Measurements from ENCODE around the gene CTDSP1.

CTDSP1 gene

DNA sequence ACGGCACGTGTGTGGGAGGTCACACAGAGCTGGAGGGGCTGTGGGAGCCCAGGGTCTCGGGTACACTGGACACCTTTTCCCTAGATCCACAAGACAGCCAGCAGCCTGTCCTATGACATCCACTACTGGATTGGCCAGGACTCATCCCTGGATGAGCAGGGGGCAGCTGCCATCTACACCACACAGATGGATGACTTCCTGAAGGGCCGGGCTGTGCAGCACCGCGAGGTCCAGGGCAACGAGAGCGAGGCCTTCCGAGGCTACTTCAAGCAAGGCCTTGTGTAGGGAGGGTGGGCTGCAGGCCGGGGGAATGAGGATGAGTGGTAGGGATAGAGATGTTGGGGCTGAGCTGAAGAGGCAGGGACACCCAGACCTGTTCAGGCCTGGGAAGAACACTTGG is 25.9 kb downstream of the CTDSP1 start:
- no peak for DNase-seq (ENCODE audit: low spot score)

GRCh38 chr2:218427741-218428140 is 28.1 kb downstream of the CTDSP1 start:
- DNase-seq (ENCODE audit: low spot score): no peak

DNA sequence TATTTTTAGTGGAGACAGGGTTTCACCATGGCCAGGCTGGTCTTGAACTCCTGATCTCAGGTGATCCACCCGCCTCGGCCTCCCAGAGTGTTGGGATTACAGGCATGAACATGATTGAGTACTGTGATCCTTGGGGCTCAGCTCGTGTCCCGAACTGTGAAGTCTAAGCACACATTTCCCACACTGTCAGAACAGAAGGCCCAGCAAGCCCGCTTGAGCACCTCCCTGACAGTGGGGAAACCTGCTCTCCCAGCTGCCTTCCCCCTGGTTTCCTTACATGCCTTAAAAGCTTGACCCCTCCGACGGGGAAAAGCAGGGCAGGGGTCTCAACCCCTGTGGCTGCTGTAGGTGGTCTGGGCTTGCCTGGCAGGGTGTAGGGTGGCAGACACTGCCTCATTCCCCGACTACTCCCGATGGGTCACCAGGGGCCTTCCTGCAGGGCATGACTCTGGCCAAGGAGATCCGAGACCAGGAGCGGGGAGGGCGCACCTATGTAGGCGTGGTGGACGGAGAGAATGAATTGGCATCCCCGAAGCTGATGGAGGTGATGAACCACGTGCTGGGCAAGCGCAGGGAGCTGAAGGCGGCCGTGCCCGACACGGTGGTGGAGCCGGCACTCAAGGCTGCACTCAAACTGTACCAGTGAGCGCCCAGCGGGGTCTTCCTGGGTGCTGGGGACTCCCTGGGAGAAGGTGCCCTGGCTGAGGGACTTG is 29.3 kb downstream of the CTDSP1 start:
- DNase-seq (ENCODE audit: low spot score): no peak

GRCh38 chr2:218429911-218430692 is 30.4 kb downstream of the CTDSP1 start:
- DNase-seq (ENCODE audit: low spot score): no peak

DNA sequence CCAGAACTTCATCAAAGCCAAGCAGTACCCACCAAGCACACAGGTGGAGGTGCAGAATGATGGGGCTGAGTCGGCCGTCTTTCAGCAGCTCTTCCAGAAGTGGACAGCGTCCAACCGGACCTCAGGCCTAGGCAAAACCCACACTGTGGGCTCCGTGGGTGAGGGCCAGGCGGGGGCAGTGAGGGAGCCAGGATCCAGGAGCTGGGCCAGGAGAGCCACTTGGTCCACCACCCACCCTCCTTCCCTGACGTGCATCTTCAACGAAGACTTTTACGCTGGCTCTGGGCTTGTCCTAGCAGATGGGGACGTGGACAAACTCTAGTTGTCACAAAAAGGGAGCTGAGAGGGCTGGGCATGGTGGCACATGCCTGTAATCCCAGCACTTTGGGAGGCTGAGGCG is 31.1 kb downstream of the CTDSP1 start:
- no peak for DNase-seq (ENCODE audit: low spot score)

DNA sequence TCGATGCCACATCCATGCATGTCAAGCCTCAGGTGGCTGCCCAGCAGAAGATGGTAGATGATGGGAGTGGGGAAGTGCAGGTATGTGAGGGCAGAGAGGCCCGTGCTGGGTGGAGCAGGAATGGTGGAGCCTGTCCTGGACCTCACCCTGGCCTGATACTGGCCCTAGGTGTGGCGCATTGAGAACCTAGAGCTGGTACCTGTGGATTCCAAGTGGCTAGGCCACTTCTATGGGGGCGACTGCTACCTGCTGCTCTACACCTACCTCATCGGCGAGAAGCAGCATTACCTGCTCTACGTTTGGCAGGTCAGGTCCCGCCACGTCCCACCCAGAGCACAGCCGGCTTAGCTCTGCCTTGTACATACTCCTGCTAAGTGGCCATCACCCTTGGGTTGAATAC is 32.2 kb downstream of the CTDSP1 start:
- no peak for DNase-seq (ENCODE audit: low spot score)

DNA sequence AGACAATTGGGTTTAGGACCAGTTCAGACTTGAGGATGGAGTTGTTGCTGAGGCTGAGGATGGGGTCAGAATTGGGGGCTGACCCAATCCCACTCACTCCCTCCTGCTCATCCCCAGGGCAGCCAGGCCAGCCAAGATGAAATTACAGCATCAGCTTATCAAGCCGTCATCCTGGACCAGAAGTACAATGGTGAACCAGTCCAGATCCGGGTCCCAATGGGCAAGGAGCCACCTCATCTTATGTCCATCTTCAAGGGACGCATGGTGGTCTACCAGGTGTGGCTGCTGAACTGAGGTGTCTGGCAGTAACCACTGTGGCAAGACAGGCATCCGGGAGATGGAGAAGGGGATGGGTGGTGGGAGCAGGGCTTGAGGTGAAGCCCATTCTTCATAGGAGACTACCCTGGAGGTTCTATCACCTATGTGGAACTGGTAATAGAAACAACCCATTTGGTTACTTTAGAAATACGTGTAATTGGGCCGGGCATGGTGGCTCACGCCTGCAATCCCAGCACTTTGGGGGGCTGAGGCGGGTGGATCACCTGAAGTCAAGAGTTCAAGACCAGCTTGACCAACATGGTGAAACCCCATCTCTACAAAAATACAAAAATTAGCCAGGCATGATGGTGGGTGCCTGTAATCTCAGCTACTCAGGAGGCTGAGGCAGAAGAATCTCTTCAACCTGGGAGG is 33.2 kb downstream of the CTDSP1 start:
- DNase-seq (ENCODE audit: low spot score): no peak

GRCh38 chr2:218434456-218434855 is 34.8 kb downstream of the CTDSP1 start:
- no peak for DNase-seq (ENCODE audit: low spot score)

GRCh38 chr2:218435003-218435982 is 35.6 kb downstream of the CTDSP1 start:
- DNase-seq (ENCODE audit: low spot score): no peak

- no peak for DNase-seq (ENCODE audit: low spot score)
Measured at GRCh38 chr2:218436992-218437391, 37.3 kb downstream of the CTDSP1 start.

DNA sequence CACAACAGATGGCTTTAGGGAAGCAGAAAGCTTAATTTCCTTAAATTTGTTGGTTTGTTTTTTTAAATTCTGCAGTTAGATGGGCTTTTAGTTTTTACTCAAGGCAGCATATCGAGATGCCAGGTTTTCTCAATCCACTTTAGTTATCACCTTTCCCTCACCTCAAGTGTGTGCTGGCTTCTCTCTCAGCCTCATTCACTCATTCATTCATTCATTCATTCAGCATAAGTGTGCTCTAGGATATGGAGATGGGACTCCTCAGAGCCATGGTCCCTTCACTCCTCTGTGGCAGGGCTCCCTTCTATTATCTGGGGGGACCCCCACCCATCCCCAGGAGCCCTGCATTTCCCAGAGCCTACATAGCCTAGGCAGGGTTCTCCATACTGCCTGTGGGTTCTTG is 38.3 kb downstream of the CTDSP1 start:
- no peak for DNase-seq (ENCODE audit: low spot score)

DNA sequence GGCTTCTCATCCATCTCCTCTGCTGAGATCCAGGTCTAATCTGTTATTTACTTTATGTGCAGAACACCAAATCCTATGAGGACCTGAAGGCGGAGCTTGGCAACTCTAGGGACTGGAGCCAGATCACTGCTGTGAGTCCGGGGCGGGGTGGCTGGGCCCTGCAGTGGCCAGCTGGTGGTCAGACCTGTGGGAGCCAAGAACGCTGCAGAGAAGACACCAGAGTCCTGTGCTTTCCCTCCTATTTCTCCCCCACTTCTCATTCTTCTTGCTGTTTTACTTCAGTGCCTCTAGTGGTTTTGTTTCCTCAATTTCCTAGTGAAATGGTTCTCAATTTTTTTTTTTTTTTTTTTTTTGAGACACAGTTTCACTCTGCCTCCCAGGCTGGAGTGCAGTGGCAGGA is 38.9 kb downstream of the CTDSP1 start:
- DNase-seq (ENCODE audit: low spot score): peak; percentile 58

DNA sequence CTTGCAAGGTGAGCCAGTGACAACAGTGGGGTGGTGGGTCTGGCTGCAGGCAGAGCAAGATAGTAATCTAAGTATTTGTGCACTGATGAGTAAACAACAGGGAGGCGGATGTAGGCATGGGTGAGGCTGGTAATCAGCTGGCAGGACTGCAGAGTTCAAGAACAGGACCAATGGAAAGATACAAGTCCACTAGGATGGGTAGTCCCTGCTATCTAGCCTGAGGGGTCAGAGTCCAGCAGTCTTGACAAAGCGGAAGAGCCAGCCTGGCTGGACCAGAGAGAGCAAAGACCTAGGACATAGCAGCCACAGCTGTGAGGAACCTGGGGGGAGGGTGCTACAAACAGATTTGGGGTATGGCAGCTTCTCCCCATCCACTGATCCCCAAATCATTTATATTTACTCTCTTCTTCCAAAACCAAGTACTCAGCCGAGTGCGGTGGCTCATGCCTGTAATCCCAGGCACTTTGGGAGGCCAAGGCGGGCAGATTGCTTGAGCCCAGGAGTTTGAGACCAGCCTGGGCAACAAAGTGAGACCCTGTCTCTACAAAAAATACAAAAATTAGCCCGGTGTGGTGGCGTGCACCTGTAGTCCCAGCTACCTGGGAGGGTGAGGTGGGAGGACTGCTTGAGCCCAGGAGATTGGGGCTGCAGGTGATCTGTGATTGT is 45.2 kb downstream of the CTDSP1 start:
- DNase-seq (ENCODE audit: low spot score): no peak

- no peak for DNase-seq (ENCODE audit: low spot score)
Measured at GRCh38 chr2:218445602-218446001, 45.9 kb downstream of the CTDSP1 start.

DNA sequence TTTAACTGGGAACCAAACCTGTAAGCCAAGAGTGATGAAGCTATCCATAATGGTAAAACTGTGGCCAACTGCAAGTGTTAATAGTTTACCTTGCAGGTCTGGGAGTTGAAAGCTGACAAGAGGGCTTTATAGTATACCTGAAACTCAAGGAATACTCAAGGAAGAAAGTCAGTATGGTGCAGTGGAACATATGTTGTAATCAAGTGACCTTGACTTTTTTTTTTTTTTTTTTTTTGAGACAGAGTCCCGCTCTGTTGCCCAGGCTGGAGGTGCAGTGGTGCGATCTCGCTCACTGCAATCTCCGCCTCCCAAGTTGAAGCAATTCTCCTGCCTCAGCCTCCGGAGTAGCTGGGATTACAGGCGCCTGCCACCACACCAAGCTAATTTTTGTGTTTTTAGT is 46.9 kb downstream of the CTDSP1 start:
- DNase-seq (ENCODE audit: low spot score): no peak

DNA sequence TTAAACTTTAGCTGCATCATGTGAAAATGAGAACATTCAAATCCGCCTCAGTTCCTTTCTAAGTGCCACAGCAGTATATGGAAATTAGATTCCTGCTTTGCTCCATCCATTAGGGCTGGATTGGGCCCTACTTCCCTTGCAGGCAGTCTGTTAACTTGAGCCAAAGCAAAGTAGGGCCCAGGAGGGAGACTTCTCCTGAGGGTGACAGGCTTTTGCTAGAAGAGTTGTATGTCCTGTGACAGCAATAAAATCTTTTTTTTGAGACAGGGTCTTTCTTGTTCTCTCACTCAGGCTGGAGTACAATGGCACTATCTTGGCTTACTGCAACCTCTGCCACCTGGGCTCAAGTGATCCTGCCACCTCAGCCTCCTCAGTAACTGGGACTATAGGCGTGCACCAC is 47.4 kb downstream of the CTDSP1 start:
- no peak for DNase-seq (ENCODE audit: low spot score)

GRCh38 chr2:218448934-218449333 is 49.3 kb downstream of the CTDSP1 start:
- DNase-seq (ENCODE audit: low spot score): no peak

DNA sequence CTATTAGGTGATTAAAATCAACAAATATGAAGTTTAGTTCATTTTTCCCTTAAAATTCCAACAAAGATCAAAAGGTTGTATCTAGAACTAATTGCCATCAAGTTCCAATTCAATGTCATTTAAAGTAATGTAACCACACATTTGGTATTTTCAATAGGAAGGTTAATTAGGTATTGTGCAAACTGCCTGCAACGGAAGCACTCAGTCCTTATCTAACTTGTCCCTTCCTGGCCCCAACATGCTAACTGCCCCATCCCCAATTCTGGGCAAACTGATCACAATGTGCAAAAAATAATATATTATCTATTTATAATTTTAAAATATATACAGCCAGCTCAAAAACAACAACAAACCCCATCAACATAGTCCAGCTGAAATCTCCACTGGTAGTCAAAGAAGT is 52.4 kb downstream of the CTDSP1 start:
- no peak for DNase-seq (ENCODE audit: low spot score)
